ENCODE results near the gene WDR74. TPM values are rescaled to one million over a fixed set of nuclear protein-coding genes. Genes with fewer than 3 reads are reported as not detected.
A peak's percentile ranks its signal among the peaks of the same experiment; 100 is the strongest.

WDR74 gene
- polyA plus RNA-seq, 4 donors: 30.2 to 50.4 (median 35.3) TPM

GRCh38 chr11:62801071-62801470 is 38.3 kb downstream of the WDR74 start:
- DNase-seq (ENCODE audit: low read depth in 4 of 4, low spot score in 3 of 4): no peak

- DNase-seq (ENCODE audit: low read depth in 4 of 4, low spot score in 3 of 4): no peak
Observed at GRCh38 chr11:62799486-62799885, 39.9 kb downstream of the WDR74 start.

- DNase-seq (ENCODE audit: low read depth in 4 of 4, low spot score in 3 of 4): no peak
Observed at GRCh38 chr11:62796281-62796680, 43.1 kb downstream of the WDR74 start.

DNA sequence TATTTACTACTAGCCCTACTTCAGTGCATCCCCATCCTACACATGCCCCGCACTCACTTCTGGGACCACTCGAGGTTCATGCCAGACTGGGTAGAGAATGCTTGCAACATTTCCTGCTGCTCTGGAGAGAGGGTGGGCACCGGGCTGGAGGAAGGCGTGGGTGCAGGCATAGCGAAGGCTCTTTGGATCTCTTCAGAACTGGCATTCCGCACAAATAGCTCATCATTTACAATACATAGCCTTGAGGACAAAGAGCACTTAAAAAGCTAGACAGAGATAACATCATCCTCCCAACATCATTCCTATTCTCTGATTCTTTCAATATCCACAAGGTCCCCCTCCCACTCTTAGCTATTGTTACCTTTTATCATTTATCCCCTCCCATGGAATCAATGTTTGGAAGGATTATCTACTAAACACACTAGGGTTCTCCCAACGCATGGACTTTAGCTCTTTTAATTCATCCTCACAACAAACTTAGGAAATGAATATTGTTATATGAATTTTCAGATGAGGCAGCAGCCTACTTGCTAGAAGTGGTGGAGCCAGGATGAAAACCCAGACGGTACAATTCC is 45.1 kb downstream of the WDR74 start:
- DNase-seq (ENCODE audit: low read depth in 4 of 4, low spot score in 3 of 4): no peak

- DNase-seq (ENCODE audit: low read depth in 4 of 4, low spot score in 3 of 4): no peak
Observed at GRCh38 chr11:62792202-62792575, 47.2 kb downstream of the WDR74 start.

DNA sequence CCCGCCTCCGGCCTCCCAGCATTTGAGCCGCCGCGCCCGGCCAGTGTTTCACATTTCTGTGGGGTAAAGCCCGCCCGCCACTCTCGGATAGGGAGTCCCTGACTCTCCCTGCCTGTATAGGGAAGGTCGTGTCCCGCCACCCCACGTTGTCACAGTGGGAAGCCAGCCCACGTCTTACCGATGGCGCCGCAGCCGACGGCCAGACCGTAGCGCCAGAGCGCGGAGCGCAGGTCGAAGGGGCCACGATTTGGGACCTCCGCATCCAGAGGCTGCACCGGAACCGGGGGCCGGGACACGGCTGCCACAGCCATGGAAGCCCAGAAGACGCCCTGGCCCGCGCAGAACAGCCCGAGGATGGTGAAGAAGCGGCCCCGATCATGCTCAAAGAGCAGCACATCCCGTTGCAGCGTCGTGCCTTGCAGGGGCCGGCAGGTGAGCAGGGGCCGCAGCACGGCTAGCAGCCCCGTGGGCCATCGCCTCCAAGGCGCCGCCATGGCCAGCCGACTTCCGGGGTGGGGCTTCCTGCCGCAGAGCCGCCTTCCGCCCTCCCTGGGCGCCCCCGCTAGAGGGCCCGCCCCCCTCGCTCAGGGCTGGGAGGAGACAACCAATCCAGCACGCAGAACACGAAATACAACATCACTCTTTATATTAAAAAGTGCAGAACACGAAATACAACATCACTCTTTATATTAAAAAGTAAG is 47.7 kb downstream of the WDR74 start, which contains the start of gene TMEM223:
Gene TMEM223, minus strand, starts transcription at position 506 of the 701 bp plus-strand sequence. Its CDS starts 12 bp downstream, at position 494.
- peak; percentile 62 to 73 (median 64) for DNase-seq (ENCODE audit: low read depth in 4 of 4, low spot score in 3 of 4)

DNA sequence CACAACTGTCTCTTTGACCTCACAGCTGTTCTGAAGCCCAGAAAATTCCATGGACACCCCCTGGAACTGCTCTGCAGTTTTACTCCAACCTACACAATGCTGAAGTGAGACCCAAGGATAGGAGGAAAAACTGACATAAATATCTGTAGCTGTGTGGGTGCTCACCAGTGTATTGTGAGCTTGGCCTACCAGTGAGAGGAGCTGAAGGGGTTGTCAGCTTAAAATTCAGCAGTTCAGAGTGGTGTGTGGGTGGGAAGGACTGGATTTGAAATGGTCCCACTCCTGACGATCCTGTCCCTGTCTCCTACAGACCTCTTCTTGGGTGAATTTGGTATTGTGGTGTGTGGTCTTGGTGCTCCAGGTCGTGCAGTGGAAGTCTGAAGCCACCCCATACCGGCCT is 49.8 kb downstream of the WDR74 start:
- DNase-seq (ENCODE audit: low read depth in 4 of 4, low spot score in 3 of 4): no peak

GRCh38 chr11:62788991-62789390 is 50.4 kb downstream of the WDR74 start:
- no peak for DNase-seq (ENCODE audit: low read depth in 4 of 4, low spot score in 3 of 4)

- peak; percentile 90 to 98 (median 98) for DNase-seq (ENCODE audit: low read depth in 4 of 4, low spot score in 3 of 4)
Observed at GRCh38 chr11:62787005-62787759, 52.2 kb downstream of the WDR74 start, which contains the start of gene TMEM179B. Gene TMEM179B (plus strand): TSS chr11:62787402. CDS start chr11:62787432, 30 bp downstream.

- peak; percentile 70 to 81 (median 74) for DNase-seq (ENCODE audit: low read depth in 4 of 4, low spot score in 3 of 4)
Observed at GRCh38 chr11:62786318-62787004, 52.9 kb downstream of the WDR74 start.

Other genes with a start within 250 kb of the WDR74 start
- gene TUT1, start 248.1 kb downstream of the WDR74 start, polyA plus RNA-seq (ENCODE audit: insufficient read length in 4 of 4): 10 to 100 TPM; 18.7 to 25.0 (median 21.1) TPM
- gene MTA2, start 237.7 kb downstream of the WDR74 start, polyA plus RNA-seq (ENCODE audit: insufficient read length in 4 of 4): 100 to 1,000 TPM in 1 of 4 donors, 10 to 100 TPM in 3; 83.7 to 106 (median 94.6) TPM
- 10 to 100 TPM; 31.8 to 42.3 (median 38.6) TPM for gene EML3, start 226.8 kb downstream of the WDR74 start, polyA plus RNA-seq (ENCODE audit: insufficient read length in 4 of 4)
- 1 to 10 TPM; 3.1 to 6.9 (median 3.6) TPM for gene ROM1, start 226.3 kb downstream of the WDR74 start, polyA plus RNA-seq (ENCODE audit: insufficient read length in 4 of 4)
- gene B3GAT3, start 217.6 kb downstream of the WDR74 start, polyA plus RNA-seq (ENCODE audit: insufficient read length in 4 of 4): 10 to 100 TPM; 27.2 to 49.9 (median 29.8) TPM
- 100 to 1,000 TPM; 363 to 404 (median 379) TPM for gene GANAB, start 193.0 kb downstream of the WDR74 start, polyA plus RNA-seq (ENCODE audit: insufficient read length in 4 of 4)
- 10 to 100 TPM; 15.7 to 21.6 (median 18.1) TPM for gene INTS5, start 186.3 kb downstream of the WDR74 start, polyA plus RNA-seq (ENCODE audit: insufficient read length in 4 of 4)
- gene C11orf98, start 174.4 kb downstream of the WDR74 start, polyA plus RNA-seq (ENCODE audit: insufficient read length in 4 of 4): 10 to 100 TPM; 44.7 to 64.6 (median 53.5) TPM
- gene CSKMT, start 174.3 kb downstream of the WDR74 start, polyA plus RNA-seq (ENCODE audit: insufficient read length in 4 of 4): 1 to 10 TPM; 4.4 to 6.6 (median 6.0) TPM
- 10 to 100 TPM in 1 of 4 donors, 1 to 10 TPM in 3; 6.0 to 12.6 (median 7.6) TPM for gene UQCC3, start 167.9 kb downstream of the WDR74 start, polyA plus RNA-seq (ENCODE audit: insufficient read length in 4 of 4)
- gene LBHD1, start 167.3 kb downstream of the WDR74 start, polyA plus RNA-seq (ENCODE audit: insufficient read length in 4 of 4): 1 to 10 TPM; 5.6 to 8.5 (median 6.1) TPM
- 100 to 1,000 TPM; 109 to 166 (median 156) TPM for gene UBXN1, start 160.5 kb downstream of the WDR74 start, polyA plus RNA-seq (ENCODE audit: insufficient read length in 4 of 4)
- gene LRRN4CL, start 150.1 kb downstream of the WDR74 start, polyA plus RNA-seq (ENCODE audit: insufficient read length in 4 of 4): 1 to 10 TPM in 3 of 4 donors, under 1 TPM in 1; 0.92 to 9.5 (median 1.4) TPM
- 10 to 100 TPM; 48.7 to 71.0 (median 56.2) TPM for gene BSCL2, start 132.2 kb downstream of the WDR74 start, polyA plus RNA-seq (ENCODE audit: insufficient read length in 4 of 4)
- 1 to 10 TPM; 1.5 to 2.4 (median 1.9) TPM for gene GNG3, start 131.9 kb downstream of the WDR74 start, polyA plus RNA-seq (ENCODE audit: insufficient read length in 4 of 4)
- 10 to 100 TPM; 71.1 to 91.1 (median 84.8) TPM for gene HNRNPUL2, start 112.1 kb downstream of the WDR74 start, polyA plus RNA-seq (ENCODE audit: insufficient read length in 4 of 4)
- 10 to 100 TPM; 38.8 to 46.5 (median 44.0) TPM for gene TTC9C, start 111.1 kb downstream of the WDR74 start, polyA plus RNA-seq (ENCODE audit: insufficient read length in 4 of 4)
- gene ZBTB3, start 85.4 kb downstream of the WDR74 start, polyA plus RNA-seq (ENCODE audit: insufficient read length in 4 of 4): 1 to 10 TPM; 3.9 to 8.9 (median 7.6) TPM
- 100 to 1,000 TPM; 102 to 155 (median 145) TPM for gene POLR2G, start 78.0 kb downstream of the WDR74 start, polyA plus RNA-seq (ENCODE audit: insufficient read length in 4 of 4)
- gene TAF6L, start 68.2 kb downstream of the WDR74 start, polyA plus RNA-seq (ENCODE audit: insufficient read length in 4 of 4): 10 to 100 TPM; 19.8 to 43.2 (median 26.6) TPM
- 10 to 100 TPM; 38.8 to 68.4 (median 63.9) TPM for gene TMEM179B, start 52.2 kb downstream of the WDR74 start, polyA plus RNA-seq (ENCODE audit: insufficient read length in 4 of 4)
- gene TMEM223, start 47.6 kb downstream of the WDR74 start, polyA plus RNA-seq (ENCODE audit: insufficient read length in 4 of 4): 10 to 100 TPM; 19.4 to 31.0 (median 23.3) TPM
- gene NXF1, start 34.1 kb downstream of the WDR74 start, polyA plus RNA-seq (ENCODE audit: insufficient read length in 4 of 4): 100 to 1,000 TPM; 109 to 125 (median 121) TPM
- 10 to 100 TPM; 53.3 to 57.3 (median 55.5) TPM for gene STX5, start 7.5 kb downstream of the WDR74 start, polyA plus RNA-seq (ENCODE audit: insufficient read length in 4 of 4)
- under 1 TPM in 3 of 4 donors, not detected in 1; 0.32 to 0.63 (median 0.38) TPM for gene TEX54, start 6.7 kb downstream of the WDR74 start, polyA plus RNA-seq (ENCODE audit: insufficient read length in 4 of 4)
- gene SLC3A2, start 41.3 kb upstream of the WDR74 start, polyA plus RNA-seq (ENCODE audit: insufficient read length in 4 of 4): 100 to 1,000 TPM in 3 of 4 donors, 10 to 100 TPM in 1; 81.0 to 207 (median 159) TPM
- under 1 TPM in 2 of 4 donors, not detected in 2; 0.05 to 0.40 TPM for gene CHRM1, start 81.8 kb upstream of the WDR74 start, polyA plus RNA-seq (ENCODE audit: insufficient read length in 4 of 4)
- gene SLC22A6, start 145.4 kb upstream of the WDR74 start, polyA plus RNA-seq (ENCODE audit: insufficient read length in 4 of 4): 10 to 100 TPM in 3 of 4 donors, under 1 TPM in 1; 0.22 to 34.7 (median 20.9) TPM
- 10 to 100 TPM in 3 of 4 donors, under 1 TPM in 1; 0.59 to 51.1 (median 32.8) TPM for gene SLC22A8, start 176.3 kb upstream of the WDR74 start, polyA plus RNA-seq (ENCODE audit: insufficient read length in 4 of 4)

Data from left renal pelvis (tissue), 4 donors.